ENCODE data around the gene SEC14L3.

- no peak for TF ChIP-seq CTCF (conservative IDR thresholded peaks at IDR 0.05; ENCODE audit: low read depth, low read length)
- no peak for TF ChIP-seq CEBPB (IDR thresholded peaks at IDR 0.05; ENCODE audit: low read depth, low read length)
- TF ChIP-seq MAFK (IDR thresholded peaks at IDR 0.05; ENCODE audit: low read depth, low read length): no peak
- TF ChIP-seq BHLHE40 (IDR thresholded peaks at IDR 0.05; ENCODE audit: low read depth, low read length): no peak
- TF ChIP-seq RFX5 (IDR thresholded peaks at IDR 0.05; ENCODE audit: low read depth, low read length): no peak
- TF ChIP-seq FOS (IDR thresholded peaks at IDR 0.05; ENCODE audit: low read depth, low read length): no peak
- no peak for TF ChIP-seq MAZ (IDR thresholded peaks at IDR 0.05; ENCODE audit: borderline replicate concordance, low read depth, low read length)
- no peak for TF ChIP-seq RAD21 (IDR thresholded peaks at IDR 0.05; ENCODE audit: low read length)
These were observed 2.3 kb upstream of the SEC14L3 start for GRCh38 chr22:30474121-30474520.
